Panc1 (cell line): ENCODE measurements around the gene HHEX. TPM values are rescaled to one million over a fixed set of nuclear protein-coding genes. Genes with fewer than 3 reads are reported as not detected.
A peak's percentile ranks its signal among the peaks of the same experiment; 100 is the strongest.

Experiments used
- ATAC-seq: fragments of 200-7000 bp; cut with Tn5 transposase; 2 replicates; pipeline ENCODE4 v1.9.1; 2020; ENCODE audit warnings: mild to moderate bottlenecking, moderate library complexity
- BruUV-seq: library from RNA; stranded (reverse); fragments of 400-500 nt; replicated peaks from 2 replicates; lab custom pipeline; 2021; lab: Mats Ljungman, UMichigan
- CTCF ChIA-PET: fragments of 300-600 bp; sonication (Branson Sonifier 250); formaldehyde crosslinking; loops from one replicate; lab custom pipeline; 2022; ENCODE audit warnings: antibody characterized with exemption; lab: Charles Lee
- POLR2A ChIA-PET: fragments of 300-600 bp; sonication (Branson Sonifier 250); formaldehyde crosslinking; loops from one replicate; lab custom pipeline; 2022; ENCODE audit warnings: antibody characterized with exemption; lab: Charles Lee
- DNase-seq: peaks from one replicate; pipeline ENCODE4 v3.0.0-alpha.2; 2010; ENCODE audit warnings: low read depth, low spot score
- H3K27ac ChIP-seq: 2 replicates; pipeline ENCODE4 v1.5.1; 2011; ENCODE audit warnings: mild to moderate bottlenecking, low read length, inconsistent platforms
- H3K27me3 ChIP-seq: fragments of 200-500 bp; sonication (Bioruptor generic); 2 replicates; pipeline ENCODE4 v1.6.0; 2014; ENCODE audit warnings: low read length, inconsistent platforms; ENCODE audit not compliant: control insufficient read depth, insufficient read depth
- H3K36me3 ChIP-seq: fragments of 200-500 bp; sonication (Bioruptor generic); 2 replicates; pipeline ENCODE4 v1.5.1; 2014; ENCODE audit warnings: inconsistent platforms, mild to moderate bottlenecking, low read length, moderate library complexity; ENCODE audit not compliant: control insufficient read depth, insufficient read depth
- H3K4me1 ChIP-seq: 2 replicates; pipeline ENCODE4 v1.5.1; 2011; ENCODE audit warnings: inconsistent platforms, mild to moderate bottlenecking, low read length, moderate library complexity; ENCODE audit not compliant: control insufficient read depth, insufficient read depth
- H3K4me3 ChIP-seq, 2 experiments: 2 replicates each; pipeline ENCODE4 v1.5.1; 2011 to 2012; ENCODE audit warnings: low read depth in 2 of 2, low read length in 2 of 2, mild to moderate bottlenecking in 2 of 2, inconsistent platforms in 1 of 2, moderate library complexity in 1 of 2
- H3K9me3 ChIP-seq: fragments of 200-500 bp; sonication (Bioruptor generic); 2 replicates; pipeline ENCODE4 v1.5.1; 2014; ENCODE audit warnings: low read depth, mild to moderate bottlenecking, inconsistent platforms, low read length, moderate library complexity; ENCODE audit not compliant: control insufficient read depth, insufficient read depth
- CTCF ChIP-seq: fragments of 450-650 bp; IDR thresholded peaks from 2 replicates; pipeline ENCODE4 v1.5.1; 2017; ENCODE audit warnings: mild to moderate bottlenecking
- POLR2AphosphoS5 ChIP-seq: IDR thresholded peaks from 2 replicates; pipeline ENCODE4 v1.6.1; 2012; ENCODE audit warnings: mild to moderate bottlenecking, low read depth, low read length, moderate library complexity
- REST ChIP-seq, 2 experiments: IDR thresholded peaks; 2 replicates each; pipeline ENCODE4 v1.6.1; 2011 to 2012; ENCODE audit warnings: low read depth in 2 of 2, control low read depth in 1 of 2, low read length in 1 of 2, mild to moderate bottlenecking in 1 of 2, moderate library complexity in 1 of 2; ENCODE audit not compliant: insufficient read depth in 1 of 2
- SIN3A ChIP-seq: IDR thresholded peaks from 2 replicates; pipeline ENCODE4 v1.6.1; 2012; ENCODE audit warnings: low read depth, mild to moderate bottlenecking, low read length, moderate library complexity, borderline replicate concordance; ENCODE audit not compliant: insufficient read depth
- TCF7L2 ChIP-seq: IDR thresholded peaks from 2 replicates; pipeline ENCODE4 v1.6.1; 2011; ENCODE audit warnings: mild to moderate bottlenecking, low read depth, low read length, inconsistent platforms
- in situ Hi-C: cut with HindIII; loops from 2 replicates; pipeline ENCODE4 v1.10.0; 2016; ENCODE audit warnings: low sequenced_read_pairs, low pct_unique_long_range_greater_than_20kb
- intact Hi-C: fragments of 100-400 bp; cut with micrococcal nuclease; formaldehyde crosslinking; loops from one replicate; pipeline ENCODE4 v1.10.0; 2022; ENCODE audit not compliant: unreplicated experiment
- total RNA-seq: library from RNA; stranded (reverse); gene quantifications from one replicate; pipeline ENCODE4 v1.2.1, GENCODE V29; 2021; ENCODE audit not compliant: unreplicated experiment

The HHEX gene
- total RNA-seq, 1 experiment from 2014 or later: 10.1 TPM

GRCh38 chr10:92696606-92697383 is 7.0 kb downstream of the HHEX start:
- Histone ChIP-seq H3K36me3 (peaks cover 4% of the 10 kb centered on the region; the same call in 1 of the 2 replicates), H3K27ac (peak overlapping the region; percentile 71), H3K4me1 (peaks cover 10% of the 10 kb centered on the region), H3K27me3 (no peaks in the 10 kb centered on the region), H3K4me3 (peak overlapping the region in 1 of 2 experiments; percentile 43; a peak in 2 of 4 replicates), H3K9me3 (no peaks in the 10 kb centered on the region)
- TF ChIP-seq SIN3A (no peak), CTCF (no peak), POLR2AphosphoS5 (no peak), TCF7L2 (no peak), REST (IDR thresholded peaks at IDR 0.05; ENCODE audit: insufficient read depth in 1 of 2, low read depth in 2 of 2, low read length in 1 of 2) (no peak)
- ChIA-PET CTCF (no interaction called here), POLR2A (no interaction called here)
- BruUV-seq: no TSS peak
- intact Hi-C loops (no loop called here), in situ Hi-C loops (no loop called here)
- no peak for DNase-seq
- peak; percentile 52 for ATAC-seq

GRCh38 chr10:92697663-92698511 is 8.1 kb downstream of the HHEX start:
- Histone ChIP-seq H3K27ac (peak overlapping the region; percentile 4; the same call in 1 of the 2 replicates), H3K27me3 (no peaks in the 10 kb centered on the region), H3K4me3 (no peak overlapping the region), H3K4me1 (peaks cover 10% of the 10 kb centered on the region), H3K36me3 (peaks cover 4% of the 10 kb centered on the region; the same call in 1 of the 2 replicates), H3K9me3 (no peaks in the 10 kb centered on the region)
- TF ChIP-seq TCF7L2 (no peak), CTCF (no peak), SIN3A (no peak), REST (IDR thresholded peaks at IDR 0.05; ENCODE audit: insufficient read depth in 1 of 2, low read depth in 2 of 2, low read length in 1 of 2) (no peak), POLR2AphosphoS5 (no peak)
- in situ Hi-C loops (no loop called here), intact Hi-C loops (no loop called here)
- ChIA-PET CTCF (no interaction called here), POLR2A (interaction anchor here (0.6 kb wide), 2 partner anchors 114 to 181 kb away, joined by 3 to 5 read pairs; no protein-coding TSS in a partner anchor)
- ATAC-seq (no peak), DNase-seq (no peak)
- BruUV-seq: no TSS peak
